Natural killer cell (primary cell): Measurements from ENCODE around the gene LDLRAD2. TPM values are rescaled to one million over a fixed set of nuclear protein-coding genes. Genes with fewer than 3 reads are reported as not detected.
A peak's percentile ranks its signal among the peaks of the same experiment; 100 is the strongest.

Source experiments
- ATAC-seq, 3 donors: fragments of 150-1000 bp in 2 of 3; fragments of 200-7000 bp in 1 of 3; cut with Tn5 transposase; 1 replicate in 1 of 3; 2 replicates in 2 of 3; pipeline ENCODE4 v1.10.0; 2021; ENCODE audit warnings: mild to moderate bottlenecking in 2 of 3, moderate library complexity in 2 of 3
- DNase-seq, 2 donors: peaks; one replicate each; pipeline versions ENCODE4 v3.0.0 to v3.0.0-alpha.2; 2013 to 2021; ENCODE audit warnings: mixed read lengths in 1 of 2
- H3K27ac ChIP-seq: one replicate; pipeline ENCODE4 v1.5.1; 2013; ENCODE audit warnings: mild to moderate bottlenecking, low read length
- H3K27me3 ChIP-seq: one replicate; pipeline ENCODE4 v1.6.1; 2013; ENCODE audit warnings: low read length; ENCODE audit not compliant: control insufficient read depth, insufficient read depth
- H3K36me3 ChIP-seq: one replicate; pipeline ENCODE4 v1.6.1; 2013; ENCODE audit warnings: low read length; ENCODE audit not compliant: control insufficient read depth, insufficient read depth
- H3K4me1 ChIP-seq: one replicate; pipeline ENCODE4 v1.6.1; 2013; ENCODE audit warnings: low read length; ENCODE audit not compliant: control insufficient read depth, insufficient read depth
- H3K4me3 ChIP-seq: one replicate; pipeline ENCODE4 v1.5.1; 2013; ENCODE audit warnings: low read length
- H3K9me3 ChIP-seq: one replicate; pipeline ENCODE4 v1.6.1; 2013; ENCODE audit warnings: low read length; ENCODE audit not compliant: control insufficient read depth, insufficient read depth
- H3K27ac Mint-ChIP-seq, 2 donors: one replicate each; pipeline ENCODE4 v1.8.0; 2022; ENCODE audit warnings: mild to moderate bottlenecking in 2 of 2, mixed read lengths in 2 of 2, moderate library complexity in 1 of 2
- H3K27me3 Mint-ChIP-seq, 2 donors: one replicate each; pipeline ENCODE4 v1.8.0; 2022; ENCODE audit warnings: low read depth in 2 of 2, mixed read lengths in 2 of 2
- H3K36me3 Mint-ChIP-seq: one replicate; pipeline ENCODE4 v1.8.0; 2022; ENCODE audit warnings: mixed read lengths
- H3K4me1 Mint-ChIP-seq, 2 donors: one replicate each; pipeline ENCODE4 v1.8.0; 2022; ENCODE audit warnings: mixed read lengths in 2 of 2
- H3K4me3 Mint-ChIP-seq: one replicate; pipeline ENCODE4 v1.8.0; 2022; ENCODE audit warnings: mild to moderate bottlenecking, moderate library complexity, mixed read lengths
- H3K9me3 Mint-ChIP-seq, 2 donors: one replicate each; pipeline ENCODE4 v1.8.0; 2022; ENCODE audit warnings: mixed read lengths in 2 of 2
- CTCF ChIP-seq: fragments of 200-600 bp; IDR thresholded peaks from one replicate; pipeline ENCODE4 v1.8.0; 2022; ENCODE audit warnings: antibody characterized with exemption
- WGBS: methylation state at CpG from one replicate; pipeline ENCODE4 v1.1.7; 2013; ENCODE audit warnings: missing lambda C conversion rate; ENCODE audit not compliant: insufficient coverage; 5-methylcytosine and 5-hydroxymethylcytosine counted together
- intact Hi-C: fragments of 100-400 bp; cut with micrococcal nuclease; formaldehyde crosslinking; loops from one replicate; pipeline ENCODE4 v1.14.2; 2022
- total RNA-seq, 4 donors: library from RNA; stranded (reverse); fragments of 120-200 nt in 1 of 4; gene quantifications; one replicate each; pipeline versions ENCODE4 v1.2.3 to v1.2.4, GENCODE V29; 2013 to 2022

LDLRAD2 gene
- total RNA-seq, 3 donors from 2014 or later (not counting 1 experiment from before 2014, with no cell fraction given): 2.8 to 3.9 (median 3.6) TPM

GRCh38 chr1:21818656-21819055 lies 6.6 kb downstream of the LDLRAD2 start:
- WGBS: 44% methylated on average over 5 of the region's 10 CpGs
- peaks cover 0 to 24% of the 10 kb centered on the region in 2 donors for H3K4me1 Mint-ChIP-seq
- TF ChIP-seq CTCF: no peak
- H3K9me3 Mint-ChIP-seq: no peaks in the 10 kb centered on the region
- no peaks in the 10 kb centered on the region for H3K36me3 Mint-ChIP-seq
- no peaks in the 10 kb centered on the region for H3K27me3 ChIP-seq
- intact Hi-C loops: no loop called here
- H3K27me3 Mint-ChIP-seq: peaks cover 0 to 1% of the 10 kb centered on the region in 2 donors
- no peaks in the 10 kb centered on the region for H3K36me3 ChIP-seq
- no peaks in the 10 kb centered on the region for H3K9me3 ChIP-seq
- no peak overlapping the region for H3K4me3 ChIP-seq
- H3K27ac ChIP-seq: no peak overlapping the region
- no peak overlapping the region for H3K4me3 Mint-ChIP-seq
- peak in 2 of 3 donors; percentile 28 to 45 for ATAC-seq
- H3K27ac Mint-ChIP-seq: no peak overlapping the region
- DNase-seq: peak in 1 of 2 donors; percentile 55
- peaks cover 26% of the 10 kb centered on the region for H3K4me1 ChIP-seq

GRCh38 chr1:21820597-21821232 lies 8.7 kb downstream of the LDLRAD2 start:
- no peaks in the 10 kb centered on the region for H3K9me3 ChIP-seq

GRCh38 chr1:21821385-21822019 lies 9.4 kb downstream of the LDLRAD2 start:
- H3K27me3 Mint-ChIP-seq: peaks cover 0 to 3% of the 10 kb centered on the region in 2 donors
- Histone ChIP-seq H3K9me3 (no peaks in the 10 kb centered on the region), H3K27me3 (no peaks in the 10 kb centered on the region), H3K36me3 (no peaks in the 10 kb centered on the region), H3K4me3 (no peak overlapping the region), H3K27ac (no peak overlapping the region), H3K4me1 (peaks cover 8% of the 10 kb centered on the region)
- no peaks in the 10 kb centered on the region for H3K9me3 Mint-ChIP-seq
- H3K4me3 Mint-ChIP-seq: no peak overlapping the region
- ATAC-seq: no peak
- no peak for DNase-seq
- no peaks in the 10 kb centered on the region for H3K36me3 Mint-ChIP-seq
- TF ChIP-seq CTCF: no peak
- 87% methylated on average over 11 of the region's 11 CpGs for WGBS
- H3K4me1 Mint-ChIP-seq: peaks cover 0 to 16% of the 10 kb centered on the region in 2 donors
- intact Hi-C loops: no loop called here
- no peak overlapping the region for H3K27ac Mint-ChIP-seq

More at GRCh38 chr1:21820597-21821232, 8.7 kb downstream of the LDLRAD2 start:
- intact Hi-C loops: no loop called here
- peaks cover 0 to 3% of the 10 kb centered on the region in 2 donors for H3K27me3 Mint-ChIP-seq
- H3K36me3 Mint-ChIP-seq: no peaks in the 10 kb centered on the region
- H3K4me1 Mint-ChIP-seq: peaks cover 0 to 20% of the 10 kb centered on the region in 2 donors
- ATAC-seq: no peak
- Histone ChIP-seq H3K36me3 (no peaks in the 10 kb centered on the region), H3K27ac (no peak overlapping the region), H3K4me3 (no peak overlapping the region), H3K4me1 (peaks cover 11% of the 10 kb centered on the region), H3K27me3 (no peaks in the 10 kb centered on the region)
- 93% methylated on average over 9 of the region's 9 CpGs for WGBS
- no peak overlapping the region for H3K27ac Mint-ChIP-seq
- H3K9me3 Mint-ChIP-seq: no peaks in the 10 kb centered on the region
- no peak for DNase-seq
- H3K4me3 Mint-ChIP-seq: no peak overlapping the region
- TF ChIP-seq CTCF: no peak
